IMR-90 (cell line): ENCODE data around the gene TICAM1. TPM values are rescaled to one million over a fixed set of nuclear protein-coding genes. Genes with fewer than 3 reads are reported as not detected.

Experiments used
- ATAC-seq: fragments of 200-7000 bp; cut with Tn5 transposase; 2 replicates; pipeline ENCODE4 v1.9.1; 2020; ENCODE audit warnings: low read depth, mild to moderate bottlenecking, moderate library complexity
- BruUV-seq: library from RNA; stranded (reverse); fragments of 400-500 nt; replicated peaks from 2 replicates; lab custom pipeline; 2021; lab: Mats Ljungman, UMichigan
- CTCF ChIA-PET: fragments of 300-600 bp; formaldehyde crosslinking; extraction: SDS; loops from one replicate; lab custom pipeline; 2021; ENCODE audit warnings: antibody characterized with exemption; lab: Yijun Ruan, JAX
- POLR2A ChIA-PET: fragments of 300-600 bp; sonication (Branson Sonifier 250); formaldehyde crosslinking; loops from one replicate; lab custom pipeline; 2022; ENCODE audit warnings: antibody characterized with exemption; ENCODE audit not compliant: unreplicated experiment; lab: Charles Lee
- DNase-seq: peaks from one replicate; pipeline ENCODE4 v3.0.0; 2013
- H2AFZ ChIP-seq: replicated peaks from 2 replicates; pipeline ENCODE3; 2013; ENCODE audit warnings: low read length, mild to moderate bottlenecking; ENCODE audit not compliant: poor library complexity
- H2AK5ac ChIP-seq: 2 replicates; pipeline ENCODE4 v1.6.1; 2013; ENCODE audit warnings: low read depth, low read length, inconsistent platforms
- H2AK9ac ChIP-seq: replicated peaks from 2 replicates; pipeline ENCODE3; 2013; ENCODE audit warnings: mild to moderate bottlenecking, low read depth, low read length, moderate library complexity; ENCODE audit not compliant: poor library complexity
- H2BK120ac ChIP-seq: 2 replicates; pipeline ENCODE4 v1.6.1; 2013; ENCODE audit warnings: low read depth, low read length, inconsistent platforms
- H2BK15ac ChIP-seq: 3 replicates; pipeline ENCODE4 v1.6.1; 2013; ENCODE audit warnings: low read depth, low read length, inconsistent platforms
- H2BK20ac ChIP-seq: 2 replicates; pipeline ENCODE4 v1.6.1; 2013; ENCODE audit warnings: low read depth, mild to moderate bottlenecking, inconsistent platforms, low read length, moderate library complexity
- H2BK5ac ChIP-seq: 2 replicates; pipeline ENCODE4 v1.6.1; 2013; ENCODE audit warnings: mild to moderate bottlenecking, low read depth, low read length, inconsistent platforms; ENCODE audit not compliant: poor library complexity, severe bottlenecking
- H3K14ac ChIP-seq: replicated peaks from 2 replicates; pipeline ENCODE4 v1.6.1; 2013; ENCODE audit warnings: low read depth, low read length, inconsistent platforms
- H3K18ac ChIP-seq: 2 replicates; pipeline ENCODE4 v1.6.1; 2013; ENCODE audit warnings: low read depth, low read length, control low read depth
- H3K23ac ChIP-seq: 2 replicates; pipeline ENCODE4 v1.6.1; 2013; ENCODE audit warnings: low read depth, low read length, inconsistent platforms
- H3K27ac ChIP-seq: 2 replicates; pipeline ENCODE4 v1.5.1; 2013; ENCODE audit warnings: mild to moderate bottlenecking, control low read depth, low read length; ENCODE audit not compliant: insufficient read depth
- H3K27me3 ChIP-seq: 2 replicates; pipeline ENCODE4 v1.6.1; 2013; ENCODE audit warnings: low read length; ENCODE audit not compliant: control insufficient read depth, insufficient read depth
- H3K36me3 ChIP-seq: 2 replicates; pipeline ENCODE4 v1.6.1; 2013; ENCODE audit warnings: low read length, mixed read lengths; ENCODE audit not compliant: control insufficient read depth, insufficient read depth
- H3K4ac ChIP-seq: 2 replicates; pipeline ENCODE4 v1.6.1; 2013; ENCODE audit warnings: low read depth, low read length, inconsistent platforms
- H3K4me1 ChIP-seq: 2 replicates; pipeline ENCODE4 v1.6.1; 2013; ENCODE audit warnings: low read length, mixed read lengths; ENCODE audit not compliant: control insufficient read depth, insufficient read depth
- H3K4me2 ChIP-seq: 2 replicates; pipeline ENCODE4 v1.6.1; 2013; ENCODE audit warnings: low read depth, mild to moderate bottlenecking, control low read depth, low read length, moderate library complexity
- H3K4me3 ChIP-seq: 2 replicates; pipeline ENCODE4 v1.5.1; 2013; ENCODE audit warnings: low read depth, mild to moderate bottlenecking, control low read depth, low read length, moderate library complexity; ENCODE audit not compliant: insufficient read depth
- H3K56ac ChIP-seq: 2 replicates; pipeline ENCODE4 v1.6.1; 2013; ENCODE audit warnings: low read length, inconsistent platforms; ENCODE audit not compliant: insufficient read depth; ENCODE audit errors: extremely low read depth
- H3K79me1 ChIP-seq, 2 experiments: 2 replicates each; pipeline ENCODE4 v1.6.1; 2013; ENCODE audit warnings: low read length in 2 of 2, inconsistent platforms in 1 of 2, low read depth in 1 of 2
- H3K9ac ChIP-seq: 2 replicates; pipeline ENCODE4 v1.6.1; 2013; ENCODE audit warnings: low read depth, low read length, control low read depth
- H3K9me1 ChIP-seq: 2 replicates; pipeline ENCODE4 v1.6.1; 2013; ENCODE audit warnings: low read length, inconsistent platforms; ENCODE audit not compliant: insufficient read depth
- H3K9me3 ChIP-seq: 2 replicates; pipeline ENCODE4 v1.6.1; 2013; ENCODE audit warnings: low read length; ENCODE audit not compliant: control insufficient read depth, insufficient read depth
- H4K20me1 ChIP-seq: 2 replicates; pipeline ENCODE4 v1.6.1; 2013; ENCODE audit warnings: low read length, inconsistent platforms; ENCODE audit not compliant: insufficient read depth
- H4K5ac ChIP-seq: 2 replicates; pipeline ENCODE4 v1.6.1; 2013; ENCODE audit warnings: mild to moderate bottlenecking, low read depth, low read length, control low read depth
- H4K8ac ChIP-seq, 2 experiments: 2 replicates each; pipeline ENCODE4 v1.6.1; 2013; ENCODE audit warnings: low read depth in 2 of 2, low read length in 2 of 2, control low read depth in 1 of 2, inconsistent platforms in 1 of 2
- H4K91ac ChIP-seq: 2 replicates; pipeline ENCODE4 v1.6.1; 2013; ENCODE audit warnings: low read depth, low read length, inconsistent platforms; ENCODE audit not compliant: insufficient read depth
- BHLHE40 ChIP-seq: fragments of 150-350 bp; IDR thresholded peaks from 2 replicates; pipeline ENCODE4 v1.6.1; 2016; ENCODE audit warnings: mild to moderate bottlenecking, low read depth, low read length
- CEBPB ChIP-seq: IDR thresholded peaks from 2 replicates; pipeline ENCODE4 v1.6.1; 2012; ENCODE audit warnings: low read depth, low read length, improper control_type of control experiment
- CHD1 ChIP-seq: IDR thresholded peaks from 2 replicates; pipeline ENCODE4 v1.6.1; 2012; ENCODE audit warnings: low read depth, low read length, improper control_type of control experiment
- ELK1 ChIP-seq: fragments of 150-350 bp; IDR thresholded peaks from 2 replicates; pipeline ENCODE4 v1.6.1; 2016; ENCODE audit warnings: low read depth, mild to moderate bottlenecking, low read length, moderate library complexity, borderline replicate concordance
- FOS ChIP-seq: fragments of 150-350 bp; IDR thresholded peaks from 2 replicates; pipeline ENCODE4 v1.6.1; 2016; ENCODE audit warnings: low read depth, low read length
- MAFK ChIP-seq: IDR thresholded peaks from 2 replicates; pipeline ENCODE4 v1.6.1; 2012; ENCODE audit warnings: low read depth, low read length, improper control_type of control experiment
- MAZ ChIP-seq: IDR thresholded peaks from 2 replicates; pipeline ENCODE4 v1.6.1; 2012; ENCODE audit warnings: low read depth, mild to moderate bottlenecking, low read length, improper control_type of control experiment, moderate library complexity, borderline replicate concordance
- MXI1 ChIP-seq: IDR thresholded peaks from 2 replicates; pipeline ENCODE4 v1.6.1; 2012; ENCODE audit warnings: low read depth, mild to moderate bottlenecking, low read length, moderate library complexity, borderline replicate concordance
- NFE2L2 ChIP-seq: fragments of 150-350 bp; IDR thresholded peaks from 2 replicates; pipeline ENCODE4 v1.6.1; 2016; ENCODE audit warnings: low read depth, mild to moderate bottlenecking, low read length
- POLR2A ChIP-seq: IDR thresholded peaks from 2 replicates; pipeline ENCODE4 v1.6.1; 2012; ENCODE audit warnings: mild to moderate bottlenecking, low read depth, low read length
- RAD21 ChIP-seq: IDR thresholded peaks from 2 replicates; pipeline ENCODE4 v1.6.1; 2012; ENCODE audit warnings: low read length, improper control_type of control experiment
- RCOR1 ChIP-seq: IDR thresholded peaks from 2 replicates; pipeline ENCODE4 v1.6.1; 2012; ENCODE audit warnings: mild to moderate bottlenecking, low read length, improper control_type of control experiment; ENCODE audit not compliant: insufficient replicate concordance
- RFX5 ChIP-seq: IDR thresholded peaks from 2 replicates; pipeline ENCODE4 v1.8.0; 2012; ENCODE audit warnings: low read depth, mild to moderate bottlenecking, low read length, moderate library complexity
- SMC3 ChIP-seq: fragments of 150-350 bp; IDR thresholded peaks from 2 replicates; pipeline ENCODE4 v1.6.1; 2016; ENCODE audit warnings: low read depth, mild to moderate bottlenecking, antibody characterized with exemption, low read length, moderate library complexity
- WGBS, 2 experiments: methylation state at CpG; one replicate each; pipeline versions ENCODE4 v1.1.5 to v1.1.7; 2013; ENCODE audit warnings: missing lambda C conversion rate in 2 of 2; ENCODE audit not compliant: insufficient read length in 1 of 2; ENCODE audit errors: extremely low coverage in 2 of 2; 5-methylcytosine and 5-hydroxymethylcytosine counted together
- dilution Hi-C: fragments of 300-500 bp; cut with HindIII; formaldehyde crosslinking; loops from one replicate; pipeline ENCODE4 v1.14.3; 2018; ENCODE audit warnings: low sequenced_read_pairs; ENCODE audit not compliant: unreplicated experiment
- in situ Hi-C: fragments of 300-500 bp; cut with MboI; formaldehyde crosslinking; loops from 3 replicates; pipeline ENCODE4 v1.14.3; 2019; ENCODE audit warnings: low sequenced_read_pairs, inconsistent platforms, mixed read lengths
- intact Hi-C: fragments of 100-400 bp; cut with micrococcal nuclease; formaldehyde crosslinking; loops from 2 replicates; pipeline ENCODE4 v1.10.0; 2022
- polyA plus RNA-seq, 3 experiments: library from polyadenylated mRNA; depleted of rRNA; stranded (reverse); fragments of >200 nt; gene quantifications; 2 replicates each; pipeline ENCODE4 v1.2.3, GENCODE V29; 2012; ENCODE audit warnings: low replicate concordance in 1 of 3
- total RNA-seq: library from RNA; depleted of rRNA; stranded (reverse); fragments of >200 nt; gene quantifications from 2 replicates; pipeline ENCODE4 v1.2.3, GENCODE V29; 2012
- TF ChIP-seq, protein P1 (sequence below): fragments of 150-350 bp; IDR thresholded peaks from 2 replicates; pipeline ENCODE4 v1.6.1; 2017; ENCODE audit warnings: mild to moderate bottlenecking, antibody characterized with exemption, low read length, low read depth
- TF ChIP-seq, protein P2 (sequence below): conservative IDR thresholded peaks from 2 replicates; pipeline ENCODE4 v1.5.1; 2012; ENCODE audit warnings: mild to moderate bottlenecking, low read depth, low read length, improper control_type of control experiment

Gene TICAM1
- total and polyA plus RNA-seq, 2 of the 4 experiments (the other 2 are of a cell fraction): 0.90 to 9.2 TPM

- Histone ChIP-seq H4K20me1 (peaks cover 6% of the 10 kb centered on the region), H4K8ac (no peak overlapping the region), H2BK15ac (no peak overlapping the region), H4K5ac (no peak overlapping the region), H2BK20ac (no peak overlapping the region), H3K23ac (no peak overlapping the region), H3K56ac (no peak overlapping the region), H3K18ac (no peak overlapping the region), H2AK5ac (no peak overlapping the region), H2BK120ac (no peak overlapping the region), H3K79me1 (peaks cover 15 to 52% of the 10 kb centered on the region in 2 experiments; a peak in 3 of 4 replicates), H3K4me1 (peaks cover 5% of the 10 kb centered on the region; the same call in 1 of the 2 replicates), H3K9me1 (0 out of 2 replicates have a peak, but pooled peaks cover 3% of the 10 kb centered on the region), H3K36me3 (peaks cover 24% of the 10 kb centered on the region), H4K91ac (no peak overlapping the region), H2BK5ac (no peak overlapping the region), H2AFZ (no peak overlapping the region), H3K27ac (no peak overlapping the region), H3K9ac (no peak overlapping the region), H2AK9ac (no peak overlapping the region), H3K4ac (no peak overlapping the region), H3K4me2 (no peak overlapping the region), H3K9me3 (no peaks in the 10 kb centered on the region), H3K4me3 (no peak overlapping the region), H3K14ac (no peak overlapping the region), H3K27me3 (no peaks in the 10 kb centered on the region)
- no TSS peak for BruUV-seq
- peak; percentile 22 for DNase-seq
- intact Hi-C loops: no loop called here
- ChIA-PET POLR2A (no interaction called here), CTCF (no interaction called here)
- in situ Hi-C loops: no loop called here
- ATAC-seq: no peak
- dilution Hi-C loops: no loop called here
- WGBS, 2 experiments: 100% methylated on average over 3 of the region's 9 CpGs; no CpG with 5 or more reads in 1 of the 2 experiments
- TF ChIP-seq ELK1 (no peak), NFE2L2 (no peak), RCOR1 (no peak), RAD21 (no peak), MAFK (no peak), MXI1 (no peak), MAZ (no peak), CHD1 (no peak), POLR2A (no peak), FOS (no peak), RFX5 (no peak), BHLHE40 (no peak), CEBPB (no peak), SMC3 (no peak)
- TF ChIP-seq, protein P1, sequence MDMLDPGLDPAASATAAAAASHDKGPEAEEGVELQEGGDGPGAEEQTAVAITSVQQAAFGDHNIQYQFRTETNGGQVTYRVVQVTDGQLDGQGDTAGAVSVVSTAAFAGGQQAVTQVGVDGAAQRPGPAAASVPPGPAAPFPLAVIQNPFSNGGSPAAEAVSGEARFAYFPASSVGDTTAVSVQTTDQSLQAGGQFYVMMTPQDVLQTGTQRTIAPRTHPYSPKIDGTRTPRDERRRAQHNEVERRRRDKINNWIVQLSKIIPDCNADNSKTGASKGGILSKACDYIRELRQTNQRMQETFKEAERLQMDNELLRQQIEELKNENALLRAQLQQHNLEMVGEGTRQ: no peak
- TF ChIP-seq, protein P2, sequence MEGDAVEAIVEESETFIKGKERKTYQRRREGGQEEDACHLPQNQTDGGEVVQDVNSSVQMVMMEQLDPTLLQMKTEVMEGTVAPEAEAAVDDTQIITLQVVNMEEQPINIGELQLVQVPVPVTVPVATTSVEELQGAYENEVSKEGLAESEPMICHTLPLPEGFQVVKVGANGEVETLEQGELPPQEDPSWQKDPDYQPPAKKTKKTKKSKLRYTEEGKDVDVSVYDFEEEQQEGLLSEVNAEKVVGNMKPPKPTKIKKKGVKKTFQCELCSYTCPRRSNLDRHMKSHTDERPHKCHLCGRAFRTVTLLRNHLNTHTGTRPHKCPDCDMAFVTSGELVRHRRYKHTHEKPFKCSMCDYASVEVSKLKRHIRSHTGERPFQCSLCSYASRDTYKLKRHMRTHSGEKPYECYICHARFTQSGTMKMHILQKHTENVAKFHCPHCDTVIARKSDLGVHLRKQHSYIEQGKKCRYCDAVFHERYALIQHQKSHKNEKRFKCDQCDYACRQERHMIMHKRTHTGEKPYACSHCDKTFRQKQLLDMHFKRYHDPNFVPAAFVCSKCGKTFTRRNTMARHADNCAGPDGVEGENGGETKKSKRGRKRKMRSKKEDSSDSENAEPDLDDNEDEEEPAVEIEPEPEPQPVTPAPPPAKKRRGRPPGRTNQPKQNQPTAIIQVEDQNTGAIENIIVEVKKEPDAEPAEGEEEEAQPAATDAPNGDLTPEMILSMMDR: no peak
Measured at GRCh38 chr19:4795400-4795799, 36.1 kb downstream of the TICAM1 start.
